ENCODE results near the gene PTGDS.

PTGDS gene

GRCh38 chr9:137029058-137029936 is 52.0 kb downstream of the PTGDS start (continued):
- TF ChIP-seq TSHZ1 (tag by site-specific recombination; IDR thresholded peaks at IDR 0.05; ENCODE audit: borderline replicate concordance) (no peak), ZNF280D (tag by site-specific recombination; IDR thresholded peaks at IDR 0.05) (no peak), ZNF658 (tag by site-specific recombination; IDR thresholded peaks at IDR 0.05) (no peak), ZNF518A (tag by site-specific recombination; conservative IDR thresholded peaks at IDR 0.05; ENCODE audit: low read depth) (no peak), GFI1B (tag by site-specific recombination; IDR thresholded peaks at IDR 0.05) (no peak), ZNF791 (tag by site-specific recombination; IDR thresholded peaks at IDR 0.05) (no peak), ZNF529 (tag by site-specific recombination; IDR thresholded peaks at IDR 0.05; ENCODE audit: insufficient replicate concordance) (no peak), PRDM2 (tag by site-specific recombination; IDR thresholded peaks at IDR 0.05; ENCODE audit: borderline replicate concordance) (no peak), ZNF624 (tag by site-specific recombination; IDR thresholded peaks at IDR 0.05) (no peak), ZNF580 (tag by site-specific recombination; IDR thresholded peaks at IDR 0.05) (no peak), ZNF138 (tag by site-specific recombination; IDR thresholded peaks at IDR 0.05; ENCODE audit: borderline replicate concordance) (no peak), ZNF341 (tag by site-specific recombination; IDR thresholded peaks at IDR 0.05; ENCODE audit: low read depth) (no peak), ZNF837 (tag by site-specific recombination; IDR thresholded peaks at IDR 0.05) (no peak), IKZF3 (tag by site-specific recombination; IDR thresholded peaks at IDR 0.05) (no peak), ZNF280C (tag by site-specific recombination; IDR thresholded peaks at IDR 0.05) (no peak)

All from HEK293 (cell line).